Stimulated activated CD4-positive, alpha-beta T cell treated with anti-CD3 and anti-CD28 coated beads, Interleukin-1b, Interleukin-23, amount 100 ng/mL, for 1 hour (primary cell): ENCODE data around the gene CHTOP.
"Not testable (repeated sequence)": the region's sequence is repeated elsewhere in the genome, so short reads cannot be mapped to it uniquely, and the experiment has no call there.

Experiments
- DNase-seq, 2 donors: peaks; one replicate each; pipeline ENCODE4 v3.0.0-alpha.2; 2020; ENCODE audit warnings: low read depth in 2 of 2

CHTOP gene, protein sequence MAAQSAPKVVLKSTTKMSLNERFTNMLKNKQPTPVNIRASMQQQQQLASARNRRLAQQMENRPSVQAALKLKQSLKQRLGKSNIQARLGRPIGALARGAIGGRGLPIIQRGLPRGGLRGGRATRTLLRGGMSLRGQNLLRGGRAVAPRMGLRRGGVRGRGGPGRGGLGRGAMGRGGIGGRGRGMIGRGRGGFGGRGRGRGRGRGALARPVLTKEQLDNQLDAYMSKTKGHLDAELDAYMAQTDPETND

DNA sequence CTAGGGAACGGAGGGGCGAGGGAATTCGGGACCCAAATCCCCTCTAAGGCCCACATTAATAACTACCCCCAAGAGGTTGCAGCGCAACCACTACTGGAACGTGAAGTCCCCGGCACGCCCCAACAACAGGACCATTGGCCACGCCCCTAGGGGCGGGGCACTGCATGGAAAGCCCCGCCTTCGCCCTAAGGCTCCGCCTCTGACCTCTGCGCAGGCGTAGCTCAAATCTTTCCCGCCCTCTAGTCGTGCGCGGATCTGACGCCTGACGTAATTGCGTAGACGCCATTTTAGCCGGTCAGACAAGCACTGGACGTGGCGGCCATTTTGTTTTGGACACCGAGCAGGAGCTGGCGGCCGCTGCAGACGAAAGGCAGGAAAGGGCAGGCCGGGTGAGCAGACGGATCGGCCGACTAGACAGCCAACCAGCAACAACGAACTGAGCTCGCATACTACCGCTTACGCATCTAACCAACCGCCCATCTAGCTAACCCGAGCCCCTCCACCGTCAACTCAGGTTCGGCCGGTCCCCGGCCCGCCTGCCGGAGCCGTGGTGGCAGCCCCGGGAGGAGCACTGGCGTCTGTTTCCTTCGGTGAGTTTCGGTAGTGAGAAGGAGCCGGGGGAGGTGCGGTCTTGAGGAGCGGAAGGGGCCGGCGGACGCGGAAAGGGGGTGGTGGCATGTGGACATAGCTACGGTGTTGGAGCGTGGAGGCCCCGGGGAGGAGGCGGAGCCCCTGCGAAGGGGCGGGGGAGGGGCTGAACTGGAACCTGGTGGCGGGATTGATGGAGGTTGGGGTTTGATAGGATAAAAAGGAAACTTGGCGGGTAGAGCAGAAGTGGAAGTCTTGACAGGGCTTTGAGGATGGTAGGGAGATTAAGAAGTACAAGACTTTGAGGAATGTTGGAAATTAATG lies at the start of gene CHTOP:
Gene CHTOP, plus strand, starts transcription at position 313 of the 912 bp plus-strand sequence. CDS start 2,523 bp downstream, outside the sequence.
- DNase-seq = peak; percentile 94 to 95

DNA sequence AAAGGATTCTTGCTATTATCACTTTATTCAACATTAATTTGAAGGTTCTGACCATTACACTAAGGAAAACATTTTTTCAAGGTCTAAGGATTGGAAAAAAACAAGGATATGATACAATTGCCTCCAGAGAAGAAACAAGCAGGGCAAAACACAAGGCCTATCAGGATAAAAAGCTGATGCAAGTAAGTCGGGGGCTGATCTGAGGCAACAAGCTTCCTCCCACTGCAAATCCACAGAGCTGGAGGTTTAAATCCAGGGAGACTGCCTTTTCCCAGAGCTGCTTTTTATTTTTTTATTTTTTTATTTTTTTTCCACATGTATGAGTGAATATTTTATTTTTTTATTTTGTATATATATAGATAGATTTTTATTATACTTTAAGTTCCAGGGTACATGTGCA lies 48.9 kb upstream of the CHTOP start:
- no peak for DNase-seq

DNA sequence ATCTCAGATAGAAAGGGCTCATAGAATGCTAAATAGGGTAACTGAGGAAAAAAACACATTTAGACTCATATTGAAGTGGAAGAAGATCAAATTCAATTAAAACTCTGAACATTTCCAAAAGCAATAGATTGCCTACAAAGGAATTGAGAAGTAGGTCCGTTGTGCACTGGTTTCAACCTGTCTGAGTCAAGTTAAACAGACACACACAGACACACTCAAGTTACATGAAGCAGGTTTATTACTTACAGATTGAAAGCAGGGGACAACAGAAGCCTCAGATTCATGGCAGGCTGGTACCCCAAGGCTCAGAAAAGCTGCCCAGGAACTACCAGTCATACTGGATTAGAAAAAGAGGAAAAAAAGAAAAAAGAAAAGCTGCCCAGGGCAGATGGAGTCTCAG lies 47.5 kb upstream of the CHTOP start:
- DNase-seq = no peak

DNA sequence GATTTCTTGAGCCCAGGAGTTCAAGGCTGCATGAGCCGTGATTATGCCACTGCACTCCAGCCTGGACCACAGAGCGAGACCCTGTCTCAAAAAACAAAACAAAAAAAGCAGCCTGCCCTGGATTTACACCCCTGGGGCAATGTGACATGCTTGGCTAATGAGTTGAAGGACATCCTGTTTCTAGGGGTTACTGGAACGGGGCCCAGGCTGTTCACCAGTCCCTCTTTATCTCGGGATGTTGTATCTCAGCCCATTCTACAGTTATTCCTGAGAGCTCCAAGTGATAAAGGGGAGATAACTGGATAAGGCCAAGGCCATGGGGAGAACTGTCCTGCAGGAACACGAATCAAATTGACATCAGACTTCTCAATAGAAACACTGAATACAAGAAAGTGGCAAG lies 46.6 kb upstream of the CHTOP start:
- no peak for DNase-seq

DNA sequence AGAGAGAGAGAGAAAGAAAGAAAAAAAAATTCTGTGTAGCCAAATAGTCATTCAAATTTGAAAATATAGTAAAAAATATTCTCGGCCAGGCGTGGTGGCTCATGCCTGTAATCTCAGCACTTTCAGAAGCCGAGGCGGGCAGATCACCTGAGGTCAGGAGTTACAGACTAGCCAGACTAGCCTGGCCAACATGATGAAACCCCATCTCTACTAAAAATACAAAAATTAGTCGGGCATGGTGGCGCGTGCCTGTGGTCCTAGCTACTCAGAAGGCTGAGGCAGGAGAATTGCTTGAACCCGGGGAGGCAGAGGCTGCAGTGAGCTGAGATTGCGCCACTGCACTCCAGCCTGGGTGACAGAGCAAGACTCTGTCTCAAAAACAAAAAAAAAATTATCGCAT lies 45.8 kb upstream of the CHTOP start:
- DNase-seq = not testable (repeated sequence)

DNA sequence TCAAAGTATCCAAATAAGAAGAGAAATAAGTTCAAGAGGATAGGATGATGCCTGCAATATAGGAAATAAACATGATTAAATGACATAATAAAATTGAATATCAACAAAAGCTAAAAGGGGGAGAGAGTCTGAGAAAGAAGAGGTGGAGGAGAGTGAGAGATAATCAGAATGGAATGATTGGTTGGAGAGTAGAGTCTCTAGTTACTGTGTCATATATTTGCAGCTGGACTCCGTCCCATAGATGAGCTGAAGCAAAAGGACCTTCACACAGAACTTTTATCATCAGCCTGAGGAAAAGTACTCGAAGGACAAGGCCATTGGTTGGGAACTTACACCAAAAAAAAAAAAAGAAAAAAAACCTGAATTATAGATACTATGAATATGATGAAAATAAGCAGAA lies 45.4 kb upstream of the CHTOP start:
- DNase-seq = no peak

DNA sequence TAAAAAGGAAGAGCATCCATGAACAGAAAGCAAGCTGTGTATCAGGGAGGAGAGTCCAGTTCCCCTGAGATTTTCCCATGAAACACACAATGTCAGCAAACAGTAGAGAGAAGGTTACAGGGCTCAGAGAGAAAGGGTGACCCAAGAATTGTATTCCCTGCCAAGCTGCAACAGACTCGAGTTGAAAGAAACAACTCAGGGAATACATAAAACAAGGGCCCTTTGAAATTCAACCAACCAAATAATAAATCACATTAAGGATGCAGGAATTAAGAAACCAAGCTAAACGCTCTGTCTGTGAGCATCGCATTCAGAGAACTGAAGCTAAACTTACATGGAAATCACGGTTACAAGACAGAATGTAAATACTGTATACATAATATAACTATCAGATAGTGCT lies 41.1 kb upstream of the CHTOP start:
- no peak for DNase-seq

DNA sequence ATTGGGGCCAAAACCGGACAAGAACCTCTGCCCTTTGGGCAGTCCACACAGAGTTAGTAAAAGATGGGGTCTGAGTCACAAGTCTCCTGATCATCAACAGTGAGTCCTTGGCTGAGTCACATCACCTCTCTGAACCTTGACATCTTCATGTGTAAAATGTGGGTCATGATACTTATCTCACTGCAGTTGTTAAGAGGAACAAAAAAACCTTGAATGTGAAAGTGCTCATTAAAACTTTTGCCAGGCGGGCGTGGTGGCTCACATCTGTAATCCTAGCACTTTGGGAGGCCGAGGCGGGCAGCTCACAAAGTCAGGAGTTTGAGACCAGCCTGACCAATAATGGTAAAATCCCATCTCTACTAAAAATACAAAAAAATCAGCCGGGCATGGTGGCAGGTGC lies 36.7 kb upstream of the CHTOP start:
- DNase-seq = no peak

DNA sequence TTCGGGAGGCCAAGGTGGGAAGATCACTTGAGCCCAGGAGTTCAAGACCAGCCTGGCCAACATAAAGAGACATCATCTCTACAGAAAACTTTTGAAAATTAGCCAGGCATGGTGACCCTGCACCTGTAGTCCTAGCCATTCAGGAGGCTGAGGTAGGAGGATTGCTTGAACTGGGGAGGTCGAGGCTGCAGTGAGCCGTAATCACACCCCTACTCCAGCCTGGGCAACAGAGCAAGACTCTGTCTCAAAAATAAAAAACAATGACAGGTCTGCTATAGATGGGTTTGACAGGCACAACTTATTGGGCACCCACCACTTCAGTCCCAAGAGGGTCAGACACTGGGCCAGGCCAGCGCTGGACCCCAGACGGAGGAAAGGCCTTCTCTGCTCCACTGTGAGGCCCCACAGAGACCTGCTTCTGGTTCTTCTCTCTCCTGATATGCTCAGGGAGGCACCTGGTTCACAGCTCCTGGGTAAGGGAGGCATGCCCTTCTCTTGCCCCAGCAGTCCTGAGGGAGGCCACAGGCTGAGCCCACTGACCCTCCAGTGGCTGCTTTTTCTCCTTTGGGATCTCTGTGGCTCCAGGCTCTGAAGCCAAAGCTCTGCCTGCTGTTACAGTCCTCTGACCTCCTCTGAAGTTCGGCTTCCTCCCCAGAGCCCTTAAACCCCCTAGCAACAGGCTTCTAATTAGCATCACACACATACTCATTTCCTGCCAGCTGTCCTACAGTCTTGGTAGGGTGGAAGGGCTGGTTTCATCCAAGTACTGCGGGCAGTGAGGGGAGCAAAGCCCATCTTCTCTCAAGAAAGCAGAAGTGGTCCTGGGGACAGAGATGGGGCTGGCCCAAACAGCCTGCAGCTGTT lies 35.3 kb upstream of the CHTOP start:
- DNase-seq = no peak

DNA sequence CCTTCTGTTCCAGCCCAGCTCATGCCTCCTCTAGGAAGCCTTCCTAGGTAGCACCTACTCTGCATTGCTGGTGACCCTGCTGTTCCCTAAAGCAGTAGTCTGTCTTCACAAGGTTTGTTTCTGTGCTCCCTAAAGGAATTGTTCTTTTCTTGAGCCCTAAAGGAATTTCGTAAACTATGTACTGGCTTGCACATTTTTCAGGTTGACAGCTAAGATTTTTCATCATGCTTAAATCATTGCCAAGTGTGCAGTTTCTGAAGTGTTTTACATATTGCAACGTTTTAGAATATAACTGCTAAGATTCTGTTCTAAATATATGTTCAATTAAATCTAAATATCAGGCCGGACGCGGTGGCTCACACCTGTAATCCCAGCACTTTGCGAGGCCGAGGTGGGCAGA lies 34.0 kb upstream of the CHTOP start:
- DNase-seq = no peak

DNA sequence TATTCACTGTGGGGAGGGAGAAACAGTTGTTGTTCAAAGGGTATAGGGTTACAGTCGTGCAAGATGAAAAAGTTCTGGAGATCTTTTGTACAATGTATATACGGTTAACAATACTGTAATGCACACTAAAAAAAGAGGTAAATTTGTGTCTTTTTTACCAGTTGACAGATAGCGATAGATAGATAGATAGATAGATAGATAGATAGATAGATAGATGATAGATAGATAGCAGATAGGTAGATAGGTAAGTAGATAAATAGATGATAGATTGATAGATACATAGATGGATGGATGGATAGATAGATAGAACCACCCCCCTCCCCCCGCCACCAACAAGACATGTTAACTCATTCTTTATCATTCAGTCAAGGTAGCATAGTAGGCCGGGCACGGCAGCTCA lies 31.1 kb upstream of the CHTOP start:
- no peak for DNase-seq

DNA sequence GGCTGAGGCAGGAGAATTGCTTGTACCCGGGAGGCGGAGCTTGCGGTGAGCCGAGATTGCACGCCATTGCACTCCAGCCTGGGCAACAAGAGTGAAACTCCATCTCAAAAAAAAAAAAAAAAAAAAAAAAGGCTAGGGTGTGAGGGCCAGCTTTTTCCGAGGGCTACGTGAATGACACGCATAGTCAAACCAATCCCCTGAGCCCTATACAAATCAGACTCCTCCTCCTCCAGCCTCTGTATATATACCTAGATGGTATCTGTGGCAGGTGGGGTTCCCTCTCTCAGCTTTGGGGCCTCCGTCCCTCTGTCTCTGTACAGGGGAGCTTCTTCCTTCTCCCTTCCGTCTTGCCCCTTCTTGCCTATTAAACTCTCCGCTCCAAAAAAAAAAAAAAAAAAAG lies 27.7 kb upstream of the CHTOP start:
- no peak for DNase-seq

DNA sequence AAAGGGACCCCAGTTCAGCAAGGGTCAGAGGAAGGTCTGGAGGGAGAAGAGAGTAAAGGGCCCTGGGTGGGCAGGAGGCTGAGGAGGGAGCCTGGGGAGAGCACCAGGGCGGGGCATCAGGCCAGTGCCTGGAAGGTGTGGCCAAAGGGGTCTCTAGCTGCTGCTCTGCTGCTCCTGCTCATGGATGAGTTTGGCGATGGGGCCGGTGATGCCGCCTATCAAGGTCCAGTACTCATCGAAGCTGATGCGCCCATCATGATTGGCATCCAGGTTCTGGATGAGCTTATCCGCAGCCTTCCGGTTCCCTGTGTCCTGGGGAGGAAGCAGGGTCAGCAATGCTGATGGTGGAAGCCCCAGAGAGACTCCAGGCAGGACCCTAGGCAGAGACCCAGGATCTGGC lies 26.5 kb upstream of the CHTOP start:
- no peak for DNase-seq

DNA sequence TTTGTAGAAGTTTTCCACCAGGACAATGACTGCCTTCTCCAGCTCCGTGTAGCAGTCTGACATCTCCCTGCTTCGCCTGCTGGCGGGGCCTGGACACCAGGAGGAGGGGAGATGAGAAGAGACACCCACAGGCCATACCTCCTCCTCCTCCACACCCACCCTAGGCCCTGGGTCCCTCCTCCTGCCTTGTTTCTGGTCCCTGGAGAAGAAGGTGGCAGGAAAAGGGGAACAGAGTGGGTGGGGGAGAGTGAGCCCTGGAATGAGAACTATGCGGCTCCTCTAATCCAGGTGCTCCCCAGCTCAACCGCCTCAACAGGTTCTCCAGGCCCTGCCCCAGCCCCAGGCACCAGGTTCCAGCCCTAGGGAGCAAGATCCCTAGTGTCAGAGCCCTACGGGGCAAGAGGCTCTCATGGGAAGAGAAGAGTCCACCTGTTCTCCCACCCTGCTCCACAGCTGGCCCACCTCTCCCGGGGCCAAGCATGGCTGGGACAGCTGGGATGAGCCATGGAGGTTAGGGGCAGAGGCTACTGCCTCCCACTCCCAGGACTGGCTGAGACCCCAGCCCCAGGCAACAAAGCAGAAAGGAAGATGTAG lies 25.7 kb upstream of the CHTOP start:
- DNase-seq = no peak

DNA sequence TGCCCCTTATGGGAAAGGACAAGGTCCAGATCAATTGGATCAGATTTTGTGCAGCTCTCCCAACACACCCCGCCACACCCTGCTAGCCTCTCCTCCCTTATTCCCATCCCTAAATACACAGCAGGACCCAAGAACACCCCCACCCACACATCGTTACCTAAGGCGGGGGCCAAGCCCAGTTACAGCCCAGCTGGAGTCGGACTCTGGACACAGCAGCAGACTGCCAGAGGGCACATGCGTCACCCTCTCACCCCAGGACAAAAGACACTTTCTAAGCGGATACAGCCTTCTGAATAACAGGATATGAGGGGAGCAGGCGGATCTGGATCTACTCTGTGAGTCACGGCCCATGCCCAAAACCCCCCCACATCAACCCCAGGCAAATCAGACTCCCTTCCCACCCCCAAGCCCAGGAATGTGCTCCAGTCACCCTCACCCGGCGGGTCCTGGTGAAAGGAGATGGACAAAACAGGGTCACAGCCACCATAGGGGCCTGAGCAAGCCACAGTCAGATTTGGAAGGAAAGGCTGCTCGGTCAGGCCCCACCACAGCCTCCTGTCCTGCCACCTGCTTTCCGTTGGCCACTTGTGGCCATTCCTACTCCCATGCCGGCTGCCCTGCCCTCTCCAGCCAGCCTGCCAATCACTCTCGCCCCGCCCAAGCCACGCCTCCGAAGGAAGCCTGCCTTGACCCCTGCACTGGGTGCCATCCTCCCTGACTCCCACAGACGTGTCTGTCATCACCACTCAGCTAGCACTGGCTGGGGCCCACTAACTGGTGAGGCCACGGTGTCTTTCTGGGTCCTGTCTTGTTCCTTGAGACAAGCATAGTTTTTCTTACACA lies 24.9 kb upstream of the CHTOP start:
- DNase-seq = no peak

DNA sequence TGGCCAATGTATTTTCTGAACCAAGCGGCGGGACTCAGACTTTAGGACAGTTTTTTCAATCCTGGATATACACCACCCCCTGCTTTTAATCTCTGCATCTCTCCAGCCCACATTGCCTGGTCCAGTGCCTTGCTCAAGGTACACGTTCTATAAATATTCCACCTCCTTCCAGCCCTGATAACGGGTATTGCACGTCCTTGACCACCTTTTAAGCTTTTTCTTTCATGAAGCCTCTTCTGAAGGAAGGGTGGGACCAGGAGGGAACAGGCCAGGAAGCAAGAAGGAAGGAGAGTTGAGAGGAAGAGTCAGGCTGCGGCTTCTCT lies 24.3 kb upstream of the CHTOP start:
- DNase-seq = no peak

DNA sequence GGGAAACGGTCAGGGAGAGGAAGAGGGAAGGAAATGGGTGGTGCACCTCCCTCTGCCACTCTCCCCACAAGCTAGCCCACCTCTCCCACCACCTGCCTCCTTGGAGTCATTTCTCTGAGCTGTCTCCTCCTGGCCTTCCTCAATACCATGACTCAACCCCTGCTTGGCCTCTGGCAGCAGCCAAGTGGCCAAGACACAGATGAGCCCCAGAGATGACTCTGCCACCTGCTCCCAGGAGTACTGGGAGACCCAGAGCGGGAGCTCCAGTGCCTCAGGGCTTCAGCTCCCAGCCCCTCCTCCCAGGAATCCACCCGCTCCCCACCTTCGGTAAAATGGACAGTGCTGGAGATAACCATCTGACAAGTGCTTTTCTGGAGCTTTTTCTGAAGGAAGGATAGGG lies 23.5 kb upstream of the CHTOP start:
- no peak for DNase-seq

DNA sequence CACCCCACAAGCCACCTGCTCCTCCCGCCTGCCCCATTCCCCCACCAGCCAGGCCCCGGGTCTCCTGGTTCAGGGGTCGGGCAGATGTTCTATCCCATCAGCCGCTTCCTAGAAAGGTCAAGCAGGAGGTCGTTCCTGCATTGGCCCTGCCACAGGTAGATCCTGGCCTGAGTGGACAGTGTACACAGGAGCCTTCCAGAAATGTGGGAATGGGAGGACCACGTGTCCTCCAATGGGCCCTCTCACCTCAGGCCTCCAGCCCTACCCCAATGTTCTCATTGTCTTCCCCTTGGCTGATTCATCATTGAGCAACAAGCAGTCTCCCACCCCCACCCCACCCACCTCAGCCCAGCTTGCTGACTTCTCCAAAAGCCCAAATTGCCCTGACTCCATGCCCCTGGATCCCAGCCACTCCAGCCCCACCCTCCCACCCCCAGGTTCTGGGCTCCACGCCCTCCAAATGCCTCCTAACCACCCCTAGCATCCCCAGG lies 23.0 kb upstream of the CHTOP start:
- no peak for DNase-seq

DNA sequence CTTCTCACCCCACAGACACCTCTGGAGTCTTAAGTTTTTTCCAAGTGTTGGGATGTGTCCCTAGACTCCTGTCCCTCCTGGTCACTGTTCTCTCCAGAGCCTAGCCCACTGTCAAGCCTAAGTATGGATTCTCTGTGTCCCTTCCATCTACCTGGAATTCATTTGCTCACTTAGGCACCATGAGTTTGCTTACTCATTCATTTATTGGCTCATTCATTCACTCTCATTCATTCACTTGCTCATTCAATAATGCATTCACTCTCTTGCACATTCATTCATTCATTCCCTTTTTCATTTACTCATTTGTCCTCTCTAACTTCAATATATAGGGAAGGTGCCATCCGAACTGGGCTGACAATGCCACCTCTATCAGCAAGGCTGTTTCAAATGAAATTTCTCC lies 22.5 kb upstream of the CHTOP start:
- DNase-seq = no peak

DNA sequence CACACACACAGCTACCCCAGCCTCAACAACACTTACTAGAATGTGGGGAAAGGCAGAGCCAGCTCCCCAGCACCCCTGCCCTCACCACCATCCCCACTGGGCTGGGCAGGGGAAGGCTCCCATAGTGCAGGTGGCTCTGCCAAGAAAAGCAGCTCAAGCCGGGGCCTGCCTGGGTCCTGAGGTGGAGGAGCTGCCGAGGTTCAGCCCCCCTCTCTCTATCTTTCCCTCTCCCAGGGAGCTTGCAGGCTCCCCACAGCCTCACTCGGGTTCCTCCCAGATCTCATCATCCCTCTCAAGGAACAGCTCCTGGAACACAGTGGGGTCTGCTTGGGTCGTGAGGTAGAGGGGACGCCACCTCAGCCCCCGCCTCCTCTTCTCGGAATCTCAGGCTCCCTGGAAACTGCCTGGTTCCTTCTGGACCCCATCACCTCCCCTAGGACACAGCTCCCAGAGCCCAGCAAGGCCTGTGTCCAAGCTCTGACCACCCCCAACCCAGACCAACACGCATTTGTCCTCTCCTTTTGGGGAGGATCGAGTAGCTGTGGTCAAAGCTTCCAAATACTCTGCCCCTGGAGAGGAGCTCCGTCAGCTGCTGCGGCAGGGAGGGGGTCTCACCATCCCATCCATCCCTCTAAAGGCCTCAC lies 21.6 kb upstream of the CHTOP start:
- DNase-seq = no peak
